HG03439 (cell line): ENCODE measurements around the gene TSPEAR.
"Not testable (repeated sequence)": the region's sequence is repeated elsewhere in the genome, so short reads cannot be mapped to it uniquely, and the experiment has no call there.

Experiments
- ATAC-seq: cut with Tn5 transposase; IDR thresholded peaks from one replicate; pipeline ENCODE4 v1.9.1; 2021; ENCODE audit warnings: mild to moderate bottlenecking, moderate library complexity; ENCODE audit not compliant: unreplicated experiment

TSPEAR gene

GRCh38 chr21:44612669-44613229, 98.6 kb downstream of the TSPEAR start:
- ATAC-seq = no peak

GRCh38 chr21:44612029-44612486, 99.3 kb downstream of the TSPEAR start, which contains the start of gene KRTAP10-8:
KRTAP10-8 (plus strand) TSS chr21:44612079; CDS start chr21:44612101, 22 bp downstream.
- no peak for ATAC-seq

- ATAC-seq = no peak
Observed at GRCh38 chr21:44611551-44611950, 99.8 kb downstream of the TSPEAR start.

DNA sequence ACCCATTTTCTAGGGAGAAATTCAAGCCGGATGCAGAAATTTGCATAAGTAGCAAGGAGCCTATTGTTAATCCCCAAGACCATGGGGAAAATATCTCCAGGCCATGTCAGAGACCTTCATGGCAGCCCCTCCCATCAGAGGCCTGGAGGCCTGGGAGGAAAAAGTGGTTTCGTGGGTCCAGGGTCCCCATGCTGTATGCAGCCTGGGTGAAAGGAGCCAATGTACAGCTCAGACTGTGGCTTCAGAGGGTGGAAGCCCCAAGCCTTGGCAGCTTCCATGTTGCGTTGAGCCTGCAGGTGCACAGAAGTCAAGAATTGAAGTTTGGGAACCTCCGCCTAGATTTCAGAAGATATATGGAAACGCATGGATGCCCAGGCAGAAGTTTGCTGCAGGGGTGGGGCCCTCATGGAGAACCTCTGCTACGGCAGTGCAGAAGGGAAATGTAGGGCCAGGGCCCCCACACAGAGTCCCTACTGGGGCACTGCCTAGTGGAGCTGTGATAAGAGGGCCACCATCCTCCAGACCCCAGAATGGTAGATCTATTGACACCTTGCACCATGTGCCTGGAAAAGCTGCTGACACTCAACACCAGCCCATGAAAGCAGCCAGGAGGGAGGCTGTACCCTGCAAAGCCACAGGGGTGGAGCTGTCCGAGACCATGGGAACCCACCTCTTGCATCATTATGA, 101.1 kb downstream of the TSPEAR start:
- not testable (repeated sequence) for ATAC-seq

DNA sequence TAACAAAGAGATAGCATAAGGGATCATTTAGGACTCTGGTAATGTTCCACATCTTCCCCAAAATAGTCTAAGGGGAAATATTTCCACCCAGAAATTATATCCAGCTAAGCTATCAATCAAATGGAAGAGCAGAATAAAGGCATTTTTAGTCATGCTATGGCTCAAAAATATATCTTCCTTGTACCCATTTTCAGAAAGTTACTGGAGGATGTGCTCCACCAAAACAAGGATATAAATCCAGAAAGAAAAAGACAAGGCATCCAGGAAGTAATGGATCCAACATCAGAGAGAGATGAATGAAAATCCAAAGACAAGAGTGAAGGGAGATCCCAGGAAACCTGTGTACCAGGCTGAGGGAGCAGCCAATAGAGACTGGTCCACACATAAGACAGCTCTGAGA, 102.2 kb downstream of the TSPEAR start:
- ATAC-seq = no peak

DNA sequence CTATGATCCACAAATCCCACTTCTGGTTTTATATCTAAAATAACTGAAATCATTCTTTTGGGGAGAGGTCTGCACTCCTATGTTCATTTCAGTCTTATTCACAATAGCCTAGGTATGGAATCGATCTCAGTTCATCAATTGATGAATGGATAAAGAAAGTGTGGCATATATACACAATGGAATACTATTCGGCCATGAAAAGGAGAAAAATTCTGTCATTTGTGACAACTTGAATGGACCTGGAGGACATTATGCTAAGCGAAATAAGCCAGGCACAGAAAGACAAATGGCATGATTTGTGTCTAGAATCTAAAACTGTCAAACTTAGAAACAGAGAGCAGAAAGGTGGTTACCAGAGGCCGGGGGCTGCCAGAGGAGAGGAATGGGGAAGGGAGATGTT, 104.9 kb downstream of the TSPEAR start:
- ATAC-seq = no peak

DNA sequence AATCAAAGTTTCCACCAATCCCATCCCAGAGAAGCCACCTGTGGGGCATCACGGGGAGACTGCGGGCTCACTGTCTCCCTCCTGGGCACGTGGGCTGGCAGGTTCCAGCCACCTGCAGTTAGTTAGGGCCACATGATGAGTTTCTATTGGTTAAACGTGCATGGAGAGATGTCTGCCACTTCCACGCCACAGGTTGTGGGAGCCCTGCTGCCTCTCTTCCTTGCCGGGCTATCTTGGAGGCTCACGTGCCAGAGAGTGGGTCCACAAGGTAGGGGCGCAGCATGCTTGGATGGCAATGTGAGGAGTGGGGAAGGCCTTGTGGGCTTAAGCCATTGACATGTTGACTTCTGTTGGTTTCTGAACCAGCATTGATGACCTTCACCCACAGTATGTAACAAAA, 107.5 kb downstream of the TSPEAR start:
- ATAC-seq = no peak

DNA sequence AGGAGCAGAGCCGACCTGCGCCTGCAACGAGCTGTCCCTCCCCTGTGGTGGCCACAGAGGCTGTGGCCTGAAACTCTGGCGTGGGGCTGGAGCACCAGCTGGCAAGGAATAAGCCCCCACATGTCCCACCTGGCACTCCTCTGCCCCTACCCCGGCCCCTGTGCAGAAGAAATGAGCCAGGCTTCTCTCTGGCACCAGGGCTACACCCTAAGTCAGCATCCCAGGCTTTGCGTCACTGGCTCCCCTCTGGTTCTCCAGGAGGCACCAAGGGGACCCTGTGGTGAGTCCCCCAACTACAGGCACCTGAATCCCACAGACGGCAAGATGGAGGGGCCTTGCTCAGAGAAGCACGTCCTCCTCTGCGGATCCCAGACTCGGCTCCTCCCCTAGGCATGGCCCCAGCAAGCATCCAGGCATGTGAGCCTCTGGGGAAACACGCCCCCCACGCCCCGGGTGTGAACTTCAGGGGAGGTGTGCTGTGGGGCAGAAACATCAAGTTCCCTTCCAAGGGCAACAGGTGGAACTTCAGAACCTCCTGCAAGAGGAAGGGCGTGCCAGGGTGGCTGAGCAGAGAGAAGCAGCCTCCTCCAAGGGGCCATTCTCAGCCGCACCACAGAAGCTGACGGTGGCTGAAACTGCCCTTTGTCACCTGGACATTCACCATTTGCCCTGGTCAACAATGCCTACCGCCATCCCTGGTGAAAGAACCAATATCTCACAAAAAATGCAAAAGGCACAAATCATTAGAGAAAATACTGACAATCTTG, 108.1 kb downstream of the TSPEAR start:
- ATAC-seq = no peak

- ATAC-seq = no peak
Observed at GRCh38 chr21:44602463-44602850, 108.9 kb downstream of the TSPEAR start.

GRCh38 chr21:44601596-44602462, 109.5 kb downstream of the TSPEAR start:
- no peak for ATAC-seq

DNA sequence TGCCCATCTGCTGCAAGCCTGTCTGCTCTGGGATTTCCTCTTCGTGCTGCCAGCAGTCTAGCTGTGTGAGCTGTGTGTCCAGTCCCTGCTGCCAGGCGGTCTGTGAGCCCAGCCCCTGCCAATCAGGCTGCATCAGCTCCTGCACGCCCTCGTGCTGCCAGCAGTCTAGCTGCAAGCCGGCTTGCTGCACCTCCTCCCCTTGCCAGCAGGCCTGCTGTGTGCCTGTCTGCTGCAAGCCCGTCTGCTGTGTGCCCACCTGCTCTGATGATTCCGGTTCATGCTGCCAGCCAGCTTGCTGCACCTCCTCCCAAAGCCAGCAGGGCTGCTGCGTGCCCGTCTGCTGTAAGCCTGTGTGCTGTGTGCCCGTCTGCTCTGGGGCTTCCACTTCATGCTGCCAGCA, 110.3 kb downstream of the TSPEAR start:
- ATAC-seq = not testable (repeated sequence)

GRCh38 chr21:44600118-44600978, 111.0 kb downstream of the TSPEAR start, which contains the start of gene KRTAP10-7:
KRTAP10-7 (plus strand) TSS chr21:44600597; CDS start chr21:44600622, 25 bp downstream.
- ATAC-seq = not testable (repeated sequence)

- no peak for ATAC-seq
Observed at GRCh38 chr21:44599264-44600029, 111.9 kb downstream of the TSPEAR start.

DNA sequence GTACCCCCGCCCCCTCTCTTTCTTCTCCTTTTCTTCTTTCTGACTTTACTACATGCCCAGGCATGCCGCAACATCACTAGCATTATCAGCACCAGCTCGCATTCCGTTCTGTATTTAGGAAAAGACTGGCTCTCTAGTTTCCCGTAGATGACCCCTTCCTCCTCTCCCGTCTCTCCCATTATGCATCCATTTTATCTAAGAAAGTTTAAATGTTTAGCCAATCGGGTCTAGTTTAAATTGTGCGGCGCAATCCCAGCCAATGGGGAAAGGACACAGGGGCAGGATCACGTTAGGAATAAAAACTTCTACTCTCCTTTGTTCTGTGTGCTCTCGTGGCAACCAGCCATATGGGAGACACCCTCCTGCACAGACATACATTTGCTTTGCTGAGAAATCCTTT, 113.3 kb downstream of the TSPEAR start:
- no peak for ATAC-seq

DNA sequence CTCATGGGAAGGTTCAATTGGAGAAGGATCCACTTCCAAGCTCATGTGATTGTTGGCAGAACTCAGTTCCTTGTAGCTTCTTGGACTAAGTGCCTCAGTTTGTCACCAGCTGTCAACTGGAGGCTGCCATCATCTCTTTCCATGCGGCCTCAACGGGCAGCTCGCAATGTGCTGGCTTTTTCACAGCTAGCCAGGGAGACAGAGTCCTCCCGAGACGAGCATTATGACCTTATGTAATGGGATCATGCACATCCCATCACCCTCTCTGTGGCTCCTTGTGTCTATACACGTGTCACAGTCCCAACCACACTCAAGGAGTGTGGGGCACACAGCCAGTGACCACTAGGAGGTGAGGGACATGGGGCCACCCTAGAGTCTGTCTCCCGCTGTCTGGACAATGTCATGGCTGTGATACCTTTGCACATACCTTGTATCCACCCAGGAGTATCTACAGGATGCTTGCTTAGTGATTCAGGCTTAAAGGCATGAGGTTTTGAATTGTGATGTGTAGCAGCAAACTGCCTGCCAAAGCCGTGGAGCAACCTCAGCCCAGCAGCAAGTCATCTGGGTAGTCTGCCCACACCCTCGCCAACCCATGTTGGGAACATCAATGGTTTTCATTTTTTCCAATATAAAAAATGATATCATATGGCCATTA, 115.2 kb downstream of the TSPEAR start:
- ATAC-seq = no peak

GRCh38 chr21:44595524-44595923, 115.8 kb downstream of the TSPEAR start:
- no peak for ATAC-seq

DNA sequence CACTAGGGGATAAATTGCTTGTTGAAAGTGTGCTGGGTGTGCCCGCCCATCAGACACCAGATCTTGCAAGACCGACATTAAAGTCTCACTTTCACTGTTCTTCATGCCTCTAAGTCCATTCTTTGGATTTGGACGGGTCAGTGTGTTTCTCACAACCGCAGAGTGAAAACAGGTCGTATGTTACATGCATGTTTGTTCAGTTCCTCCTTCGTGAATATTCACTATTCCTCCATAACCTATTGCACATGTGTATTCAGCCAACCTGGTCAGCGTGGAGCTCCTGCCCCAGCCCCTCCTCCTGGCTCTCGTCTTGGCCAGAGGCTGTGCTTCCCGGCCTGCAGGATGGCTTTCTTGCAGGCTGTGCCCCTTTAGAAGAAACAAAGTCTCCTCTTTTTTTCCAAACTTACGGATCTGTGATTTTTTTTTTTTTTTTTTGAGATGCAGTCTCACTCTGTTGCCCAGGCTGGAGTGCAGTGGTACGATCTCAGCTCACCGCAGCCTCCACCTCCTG, 116.9 kb downstream of the TSPEAR start:
- no peak for ATAC-seq
